ENCODE measurements around the gene LARP4B. TPM values are rescaled to one million over a fixed set of nuclear protein-coding genes. Genes with fewer than 3 reads are reported as not detected.
A peak's percentile ranks its signal among the peaks of the same experiment; 100 is the strongest.

Gene LARP4B
- total and polyA plus RNA-seq, 2 donors (not counting 1 experiment from before 2014, with no cell fraction given) = 35.6 to 129 TPM

DNA sequence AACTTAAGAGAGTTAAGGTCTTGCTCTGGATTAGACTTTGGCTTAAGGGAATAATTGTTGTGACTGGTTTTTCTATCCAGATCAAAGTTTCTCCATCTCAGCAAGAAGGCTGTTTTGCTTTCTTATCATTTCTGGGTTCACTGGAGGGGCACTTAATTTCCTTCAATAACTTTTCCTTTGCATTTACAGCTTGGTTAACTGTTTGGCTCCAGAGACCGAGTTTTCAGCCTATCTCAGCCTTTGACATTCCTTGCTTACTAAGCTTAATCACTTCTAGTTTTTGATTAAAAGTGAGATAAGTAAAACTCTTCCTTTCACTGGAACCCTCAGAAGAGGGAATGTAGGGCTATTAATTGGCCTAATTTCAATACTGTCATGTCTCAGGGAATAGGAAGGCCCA lies 76.4 kb downstream of the LARP4B start:
- Histone ChIP-seq H3K4me2 (replicated peaks; ENCODE audit: low read depth, low read length, poor library complexity, severe bottlenecking) (no peak overlapping the region), H3K27ac (ENCODE audit: low read length in 2 of 2) (peak overlapping the region in 1 of 2 donors; percentile 85), H2AFZ (ENCODE audit: insufficient read depth, low read depth, low read length, poor library complexity, severe bottlenecking) (no peak overlapping the region), H3K27me3 (replicated peaks in 1 of 4; ENCODE audit: control extremely low read depth in 1 of 4, control insufficient read depth in 3 of 4, insufficient read depth in 4 of 4, low read length in 3 of 4) (no peaks in the 10 kb centered on the region), H4K20me1 (ENCODE audit: control insufficient read depth, insufficient read depth, low read length, poor library complexity, severe bottlenecking) (peaks cover 4% of the 10 kb centered on the region), H3K9ac (ENCODE audit: low read length) (no peak overlapping the region), H3K79me2 (ENCODE audit: control insufficient read depth, insufficient read depth, low read length) (peaks cover 37% of the 10 kb centered on the region), H3K9me3 (ENCODE audit: control extremely low read depth in 1 of 3, control insufficient read depth in 2 of 3, insufficient read depth in 1 of 3, low read length in 2 of 3) (peaks cover 0 to 4% (median 0%) of the 10 kb centered on the region in 3 donors), H3K4me1 (ENCODE audit: control insufficient read depth in 2 of 2, insufficient read depth in 2 of 2, low read length in 2 of 2) (peaks cover 20 to 26% of the 10 kb centered on the region in 2 donors), H3K36me3 (replicated peaks in 1 of 2; ENCODE audit: control extremely low read depth in 1 of 2, control insufficient read depth in 1 of 2, extremely low read depth in 1 of 2, insufficient read depth in 2 of 2, low read length in 1 of 2) (peaks cover 0 to 30% of the 10 kb centered on the region in 2 experiments), H3K4me3 (ENCODE audit: control extremely low read depth in 1 of 5, extremely low read depth in 1 of 5, insufficient read depth in 1 of 5, low read depth in 2 of 5, low read length in 4 of 5) (no peak overlapping the region)
- no CpG with 5 or more reads among the region's 1 CpG for WGBS (ENCODE audit: insufficient coverage)
- Mint-ChIP-seq H3K4me1 (peaks cover 40% of the 10 kb centered on the region), H3K27ac (peak overlapping the region; percentile 54), H3K27me3 (no peaks in the 10 kb centered on the region), H3K4me3 (no peak overlapping the region), H3K9me3 (ENCODE audit: insufficient read depth) (no peaks in the 10 kb centered on the region)
- DNase-seq = no peak
- CTCF ChIA-PET = no interaction called here
- POLR2A ChIA-PET = no interaction called here
- TF ChIP-seq, protein P1, sequence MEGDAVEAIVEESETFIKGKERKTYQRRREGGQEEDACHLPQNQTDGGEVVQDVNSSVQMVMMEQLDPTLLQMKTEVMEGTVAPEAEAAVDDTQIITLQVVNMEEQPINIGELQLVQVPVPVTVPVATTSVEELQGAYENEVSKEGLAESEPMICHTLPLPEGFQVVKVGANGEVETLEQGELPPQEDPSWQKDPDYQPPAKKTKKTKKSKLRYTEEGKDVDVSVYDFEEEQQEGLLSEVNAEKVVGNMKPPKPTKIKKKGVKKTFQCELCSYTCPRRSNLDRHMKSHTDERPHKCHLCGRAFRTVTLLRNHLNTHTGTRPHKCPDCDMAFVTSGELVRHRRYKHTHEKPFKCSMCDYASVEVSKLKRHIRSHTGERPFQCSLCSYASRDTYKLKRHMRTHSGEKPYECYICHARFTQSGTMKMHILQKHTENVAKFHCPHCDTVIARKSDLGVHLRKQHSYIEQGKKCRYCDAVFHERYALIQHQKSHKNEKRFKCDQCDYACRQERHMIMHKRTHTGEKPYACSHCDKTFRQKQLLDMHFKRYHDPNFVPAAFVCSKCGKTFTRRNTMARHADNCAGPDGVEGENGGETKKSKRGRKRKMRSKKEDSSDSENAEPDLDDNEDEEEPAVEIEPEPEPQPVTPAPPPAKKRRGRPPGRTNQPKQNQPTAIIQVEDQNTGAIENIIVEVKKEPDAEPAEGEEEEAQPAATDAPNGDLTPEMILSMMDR (IDR thresholded peaks at IDR 0.05) = no peak
- no peak for TF ChIP-seq EZH2 (IDR thresholded peaks at IDR 0.05; ENCODE audit: borderline replicate concordance, insufficient read depth, low read depth, low read length, poor library complexity, severe bottlenecking)
- no peak for ATAC-seq (ENCODE audit: low read depth)
- intact Hi-C loops (cut with micrococcal nuclease) = no loop called here

- H3K9me3 Mint-ChIP-seq (ENCODE audit: insufficient read depth) = peaks cover 4% of the 10 kb centered on the region
- peak overlapping the region; percentile 42 for H3K27ac Mint-ChIP-seq
- Histone ChIP-seq H3K4me3 (ENCODE audit: control extremely low read depth in 1 of 5, extremely low read depth in 1 of 5, insufficient read depth in 1 of 5, low read depth in 2 of 5, low read length in 4 of 5) (no peak overlapping the region), H3K4me1 (ENCODE audit: control insufficient read depth in 2 of 2, insufficient read depth in 2 of 2, low read length in 2 of 2) (peaks cover 20 to 26% of the 10 kb centered on the region in 2 donors), H2AFZ (ENCODE audit: insufficient read depth, low read depth, low read length, poor library complexity, severe bottlenecking) (no peak overlapping the region), H3K27ac (ENCODE audit: low read length in 2 of 2) (peak overlapping the region in 1 of 2 donors; percentile 85), H3K9me3 (ENCODE audit: control extremely low read depth in 1 of 3, control insufficient read depth in 2 of 3, insufficient read depth in 1 of 3, low read length in 2 of 3) (peaks cover 0 to 4% (median 0%) of the 10 kb centered on the region in 3 donors), H3K9ac (ENCODE audit: low read length) (no peak overlapping the region), H3K4me2 (replicated peaks; ENCODE audit: low read depth, low read length, poor library complexity, severe bottlenecking) (peak overlapping the region; percentile 56), H4K20me1 (ENCODE audit: control insufficient read depth, insufficient read depth, low read length, poor library complexity, severe bottlenecking) (peaks cover 4% of the 10 kb centered on the region), H3K36me3 (replicated peaks in 1 of 2; ENCODE audit: control extremely low read depth in 1 of 2, control insufficient read depth in 1 of 2, extremely low read depth in 1 of 2, insufficient read depth in 2 of 2, low read length in 1 of 2) (peaks cover 0 to 23% of the 10 kb centered on the region in 2 experiments), H3K27me3 (replicated peaks in 1 of 4; ENCODE audit: control extremely low read depth in 1 of 4, control insufficient read depth in 3 of 4, insufficient read depth in 4 of 4, low read length in 3 of 4) (no peaks in the 10 kb centered on the region), H3K79me2 (ENCODE audit: control insufficient read depth, insufficient read depth, low read length) (peaks cover 40% of the 10 kb centered on the region)
- ChIA-PET POLR2A (no interaction called here), CTCF (interaction anchor here (0.6 kb wide), 1 partner anchor 15 kb away, joined by 3 read pairs; no protein-coding TSS in a partner anchor)
- H3K27me3 Mint-ChIP-seq = no peaks in the 10 kb centered on the region
- peaks cover 49% of the 10 kb centered on the region for H3K4me1 Mint-ChIP-seq
- H3K4me3 Mint-ChIP-seq = no peak overlapping the region
- TF ChIP-seq, protein P1 (IDR thresholded peaks at IDR 0.05) = no peak
- TF ChIP-seq EZH2 (IDR thresholded peaks at IDR 0.05; ENCODE audit: borderline replicate concordance, insufficient read depth, low read depth, low read length, poor library complexity, severe bottlenecking) = no peak
- DNase-seq (no peak), ATAC-seq (ENCODE audit: low read depth) (no peak)
- intact Hi-C loops (cut with micrococcal nuclease) = loop anchor here (2.0 to 5.0 kb wide), 2 partner anchors 18 to 189 kb away; no protein-coding TSS in a partner anchor
Measured at GRCh38 chr10:853017-853416, 78.5 kb downstream of the LARP4B start.

All from B cell (primary cell).